Measurements from ENCODE around the gene RFX8. TPM values are rescaled to one million over a fixed set of nuclear protein-coding genes. Genes with fewer than 3 reads are reported as not detected.

Gene RFX8
- total and polyA plus RNA-seq, 2 of the 4 experiments (the other 2 are of a cell fraction) = 2.9 to 5.3 TPM

- H3K36me3 ChIP-seq (ENCODE audit: control insufficient read depth, insufficient read depth, low read length) = no peaks in the 10 kb centered on the region
- H3K18ac ChIP-seq (ENCODE audit: low read depth, low read length) = no peak overlapping the region
- H3K14ac ChIP-seq (replicated peaks; ENCODE audit: low read depth, low read length) = no peak overlapping the region
- H2BK15ac ChIP-seq (ENCODE audit: low read depth, low read length) = no peak overlapping the region
- H2AFZ ChIP-seq (replicated peaks; ENCODE audit: low read length, poor library complexity) = no peak overlapping the region
- H3K79me1 ChIP-seq (ENCODE audit: low read depth in 1 of 2, low read length in 2 of 2) = peaks cover 0 to 24% of the 10 kb centered on the region in 2 experiments; a peak in 2 of 4 replicates
- intact Hi-C loops (cut with micrococcal nuclease) = no loop called here
- no peak overlapping the region for H3K4me2 ChIP-seq (ENCODE audit: low read depth, low read length)
- no peak overlapping the region for H3K4ac ChIP-seq (ENCODE audit: low read depth, low read length)
- H2BK5ac ChIP-seq (ENCODE audit: low read depth, low read length, poor library complexity, severe bottlenecking) = no peak overlapping the region
- H4K8ac ChIP-seq (ENCODE audit: low read depth in 2 of 2, low read length in 2 of 2) = no peak overlapping the region
- peaks cover 11% of the 10 kb centered on the region for H3K4me1 ChIP-seq (ENCODE audit: control insufficient read depth, insufficient read depth, low read length)
- no TSS peak for BruUV-seq (replicated peaks)
- no peaks in the 10 kb centered on the region for H3K27me3 ChIP-seq (ENCODE audit: control insufficient read depth, insufficient read depth, low read length)
- H3K9me1 ChIP-seq (ENCODE audit: insufficient read depth, low read length) = peaks cover 13% of the 10 kb centered on the region
- no peak overlapping the region for H4K91ac ChIP-seq (ENCODE audit: insufficient read depth, low read depth, low read length)
- H3K9ac ChIP-seq (ENCODE audit: low read depth, low read length) = no peak overlapping the region
- in situ Hi-C loops (cut with MboI; ENCODE audit: low sequenced_read_pairs) = loop anchor here (25.0 kb wide), 1 partner anchor 174 kb away; the partner anchor contains the start of gene MAP4K4
- TF ChIP-seq USF2 (IDR thresholded peaks at IDR 0.05; ENCODE audit: low read depth, low read length) = no peak
- TF ChIP-seq CHD1 (IDR thresholded peaks at IDR 0.05; ENCODE audit: low read depth, low read length) = no peak
- no peak for TF ChIP-seq RFX5 (IDR thresholded peaks at IDR 0.05; ENCODE audit: low read depth, low read length)
- TF ChIP-seq MAZ (IDR thresholded peaks at IDR 0.05; ENCODE audit: borderline replicate concordance, low read depth, low read length) = no peak
- no peak for TF ChIP-seq SMC3 (IDR thresholded peaks at IDR 0.05; ENCODE audit: low read depth, low read length)
- TF ChIP-seq MAFK (IDR thresholded peaks at IDR 0.05; ENCODE audit: low read depth, low read length) = no peak
- TF ChIP-seq ELK1 (IDR thresholded peaks at IDR 0.05; ENCODE audit: borderline replicate concordance, low read depth, low read length) = no peak
- TF ChIP-seq CEBPB (IDR thresholded peaks at IDR 0.05; ENCODE audit: low read depth, low read length) = no peak
- no peak for TF ChIP-seq RCOR1 (IDR thresholded peaks at IDR 0.05; ENCODE audit: insufficient replicate concordance, low read length)
- TF ChIP-seq NFE2L2 (IDR thresholded peaks at IDR 0.05; ENCODE audit: low read depth, low read length) = no peak
- no peak for TF ChIP-seq RAD21 (IDR thresholded peaks at IDR 0.05; ENCODE audit: low read length)
- TF ChIP-seq CTCF (conservative IDR thresholded peaks at IDR 0.05; ENCODE audit: low read depth, low read length) = no peak
- no peak for TF ChIP-seq MXI1 (IDR thresholded peaks at IDR 0.05; ENCODE audit: borderline replicate concordance, low read depth, low read length)
- TF ChIP-seq POLR2A (IDR thresholded peaks at IDR 0.05; ENCODE audit: low read depth, low read length) = no peak
- TF ChIP-seq FOS (IDR thresholded peaks at IDR 0.05; ENCODE audit: low read depth, low read length) = no peak
- no peak for TF ChIP-seq BHLHE40 (IDR thresholded peaks at IDR 0.05; ENCODE audit: low read depth, low read length)
- no peak overlapping the region for H3K27ac ChIP-seq (ENCODE audit: insufficient read depth, low read length)
- POLR2A ChIA-PET (ENCODE audit: unreplicated experiment) = no interaction called here
- no peak overlapping the region for H3K23ac ChIP-seq (ENCODE audit: low read depth, low read length)
- H2AK9ac ChIP-seq (replicated peaks; ENCODE audit: low read depth, low read length, poor library complexity) = no peak overlapping the region
- H3K56ac ChIP-seq (ENCODE audit: extremely low read depth, insufficient read depth, low read length) = no peak overlapping the region
- H4K5ac ChIP-seq (ENCODE audit: low read depth, low read length) = no peak overlapping the region
- dilution Hi-C loops (cut with HindIII; ENCODE audit: low sequenced_read_pairs, unreplicated experiment) = no loop called here
- CTCF ChIA-PET = no interaction called here
- H3K9me3 ChIP-seq (ENCODE audit: control insufficient read depth, insufficient read depth, low read length) = no peaks in the 10 kb centered on the region; the same call in 1 of the 2 replicates
- peak overlapping the region; percentile 21; the same call in 1 of the 2 replicates for H2BK120ac ChIP-seq (ENCODE audit: low read depth, low read length)
- no peak for DNase-seq
- no peak for ATAC-seq (ENCODE audit: low read depth)
- H4K20me1 ChIP-seq (ENCODE audit: insufficient read depth, low read length) = no peaks in the 10 kb centered on the region
- peak overlapping the region; percentile 36; the same call in 1 of the 2 replicates for H2AK5ac ChIP-seq (ENCODE audit: low read depth, low read length)
- H2BK20ac ChIP-seq (ENCODE audit: low read depth, low read length) = no peak overlapping the region
- H3K4me3 ChIP-seq (ENCODE audit: insufficient read depth, low read depth, low read length) = no peak overlapping the region
- 100% methylated on average over 1 of the region's 3 CpGs; no CpG with 5 or more reads in 1 of the 2 experiments for WGBS, 2 experiments (ENCODE audit: extremely low coverage in 2 of 2, insufficient read length in 1 of 2)
Measured at GRCh38 chr2:101512993-101513392, 38.1 kb upstream of the RFX8 start.

All from IMR-90 (cell line).